HFFc6 (cell line): ENCODE data around the gene MCC. TPM values are rescaled to one million over a fixed set of nuclear protein-coding genes. Genes with fewer than 3 reads are reported as not detected.

Experiments used
- DNase-seq: peaks from one replicate; pipeline ENCODE4 v3.0.0-alpha.2; 2018
- H3K27ac Mint-ChIP-seq: 2 replicates; pipeline ENCODE4 v1.8.0; 2020; ENCODE audit warnings: mild to moderate bottlenecking, mixed read lengths
- H3K27me3 Mint-ChIP-seq: 2 replicates; pipeline ENCODE4 v1.8.0; 2021; ENCODE audit warnings: mild to moderate bottlenecking, moderate library complexity, mixed read lengths; ENCODE audit not compliant: insufficient read depth
- H3K36me3 Mint-ChIP-seq: 2 replicates; pipeline ENCODE4 v1.8.0; 2021; ENCODE audit warnings: low read depth, mixed read lengths
- H3K4me1 Mint-ChIP-seq: 2 replicates; pipeline ENCODE4 v1.8.0; 2020; ENCODE audit warnings: low read depth, mixed read lengths
- H3K4me3 Mint-ChIP-seq: 2 replicates; pipeline ENCODE4 v1.8.0; 2020; ENCODE audit warnings: mild to moderate bottlenecking, moderate library complexity, mixed read lengths
- H3K9me3 Mint-ChIP-seq: 2 replicates; pipeline ENCODE4 v1.8.0; 2020; ENCODE audit warnings: mild to moderate bottlenecking, mixed read lengths
- total RNA-seq, 6 experiments: library from RNA; stranded (reverse); fragmentation: NEBNext Ultra II Directional; extraction: Animal tissue kit (Norgen Biotek cat#: 25700); gene quantifications; 2 replicates in 1 of 6; 3 replicates in 5 of 6; pipeline ENCODE4 v1.2.3, GENCODE V29; 2021
- TF ChIP-seq, protein P1 (sequence below): fragments of 200-600 bp; sonication (generic); IDR thresholded peaks from 2 replicates; pipeline ENCODE4 v1.5.0; 2021; ENCODE audit warnings: antibody characterized with exemption, mild to moderate bottlenecking

The MCC gene
- total RNA-seq, 6 experiments from 2014 or later, result 2.5 to 4.9 (median 3.0) TPM

- H3K27me3 Mint-ChIP-seq, result no peaks in the 10 kb centered on the region; the same call in none of the 2 replicates
Observed at GRCh38 chr5:113216545-113216944, 271.7 kb downstream of the MCC start.

GRCh38 chr5:113215401-113216060 lies 272.7 kb downstream of the MCC start:
- TF ChIP-seq, protein P1, sequence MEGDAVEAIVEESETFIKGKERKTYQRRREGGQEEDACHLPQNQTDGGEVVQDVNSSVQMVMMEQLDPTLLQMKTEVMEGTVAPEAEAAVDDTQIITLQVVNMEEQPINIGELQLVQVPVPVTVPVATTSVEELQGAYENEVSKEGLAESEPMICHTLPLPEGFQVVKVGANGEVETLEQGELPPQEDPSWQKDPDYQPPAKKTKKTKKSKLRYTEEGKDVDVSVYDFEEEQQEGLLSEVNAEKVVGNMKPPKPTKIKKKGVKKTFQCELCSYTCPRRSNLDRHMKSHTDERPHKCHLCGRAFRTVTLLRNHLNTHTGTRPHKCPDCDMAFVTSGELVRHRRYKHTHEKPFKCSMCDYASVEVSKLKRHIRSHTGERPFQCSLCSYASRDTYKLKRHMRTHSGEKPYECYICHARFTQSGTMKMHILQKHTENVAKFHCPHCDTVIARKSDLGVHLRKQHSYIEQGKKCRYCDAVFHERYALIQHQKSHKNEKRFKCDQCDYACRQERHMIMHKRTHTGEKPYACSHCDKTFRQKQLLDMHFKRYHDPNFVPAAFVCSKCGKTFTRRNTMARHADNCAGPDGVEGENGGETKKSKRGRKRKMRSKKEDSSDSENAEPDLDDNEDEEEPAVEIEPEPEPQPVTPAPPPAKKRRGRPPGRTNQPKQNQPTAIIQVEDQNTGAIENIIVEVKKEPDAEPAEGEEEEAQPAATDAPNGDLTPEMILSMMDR, result no peak
- Mint-ChIP-seq H3K27ac (no peak overlapping the region), H3K27me3 (no peaks in the 10 kb centered on the region; the same call in none of the 2 replicates), H3K36me3 (no peaks in the 10 kb centered on the region), H3K9me3 (no peaks in the 10 kb centered on the region), H3K4me3 (no peak overlapping the region), H3K4me1 (no peaks in the 10 kb centered on the region)
- DNase-seq, result no peak

More at GRCh38 chr5:113216545-113216944, 271.7 kb downstream of the MCC start:
- Mint-ChIP-seq H3K36me3 (no peaks in the 10 kb centered on the region), H3K4me1 (0 out of 2 replicates have a peak, but pooled peaks cover 2% of the 10 kb centered on the region), H3K9me3 (no peaks in the 10 kb centered on the region), H3K27ac (no peak overlapping the region), H3K4me3 (no peak overlapping the region)
- no peak for DNase-seq
- TF ChIP-seq, protein P1, result no peak

GRCh38 chr5:113214606-113215323 lies 273.5 kb downstream of the MCC start:
- Mint-ChIP-seq H3K4me1 (no peaks in the 10 kb centered on the region), H3K27me3 (peaks cover 2% of the 10 kb centered on the region), H3K4me3 (no peak overlapping the region), H3K36me3 (no peaks in the 10 kb centered on the region), H3K9me3 (no peaks in the 10 kb centered on the region), H3K27ac (no peak overlapping the region)
- no peak for DNase-seq
- TF ChIP-seq, protein P1, result no peak

DNA sequence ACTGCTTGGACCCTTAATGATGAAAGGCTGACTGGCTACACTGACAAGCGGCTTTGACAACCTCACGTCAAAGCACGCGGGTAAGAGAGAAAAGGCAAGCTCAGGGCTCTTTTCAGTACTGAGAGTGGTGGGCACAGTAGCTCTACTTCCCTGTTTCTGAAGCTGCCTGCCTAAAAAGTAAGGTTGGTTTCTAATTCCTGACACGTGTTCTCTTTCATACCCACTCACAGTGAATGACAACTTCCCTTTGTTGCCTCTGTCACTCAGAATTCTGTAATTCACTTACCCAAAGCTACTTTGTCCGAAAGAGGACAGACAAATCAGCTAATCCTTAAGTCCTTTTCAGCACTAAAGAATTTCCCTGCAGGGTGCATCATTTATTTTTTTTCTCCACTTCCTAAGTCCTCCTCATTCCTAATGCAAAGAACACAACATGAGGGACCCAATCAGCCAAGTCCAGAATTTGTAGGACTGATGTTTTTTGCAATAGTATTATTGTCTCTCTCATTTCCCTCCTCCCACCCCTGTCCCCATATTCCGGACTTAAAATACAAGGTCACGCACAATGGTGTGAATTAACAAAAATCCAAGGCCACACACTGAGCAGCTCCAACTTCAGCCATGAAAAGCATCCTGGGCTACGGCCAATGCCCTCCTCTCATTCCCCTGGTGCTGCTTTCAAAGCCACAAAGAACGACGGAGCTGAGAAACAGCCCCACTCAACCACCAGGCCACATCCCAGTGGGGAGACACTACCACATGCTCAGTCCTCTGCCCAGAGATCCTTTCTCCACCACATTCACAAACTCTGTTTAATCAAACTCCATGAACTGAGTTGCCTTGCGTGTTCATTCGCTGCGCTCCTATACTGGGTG lies 274.5 kb downstream of the MCC start:
- no peak overlapping the region for H3K4me3 Mint-ChIP-seq
- H3K27me3 Mint-ChIP-seq, result peaks cover 2% of the 10 kb centered on the region
- no peak overlapping the region for H3K27ac Mint-ChIP-seq
- no peak for DNase-seq
- TF ChIP-seq, protein P1, result no peak
- H3K4me1 Mint-ChIP-seq, result no peaks in the 10 kb centered on the region
- no peaks in the 10 kb centered on the region for H3K9me3 Mint-ChIP-seq
- no peaks in the 10 kb centered on the region for H3K36me3 Mint-ChIP-seq

DNA sequence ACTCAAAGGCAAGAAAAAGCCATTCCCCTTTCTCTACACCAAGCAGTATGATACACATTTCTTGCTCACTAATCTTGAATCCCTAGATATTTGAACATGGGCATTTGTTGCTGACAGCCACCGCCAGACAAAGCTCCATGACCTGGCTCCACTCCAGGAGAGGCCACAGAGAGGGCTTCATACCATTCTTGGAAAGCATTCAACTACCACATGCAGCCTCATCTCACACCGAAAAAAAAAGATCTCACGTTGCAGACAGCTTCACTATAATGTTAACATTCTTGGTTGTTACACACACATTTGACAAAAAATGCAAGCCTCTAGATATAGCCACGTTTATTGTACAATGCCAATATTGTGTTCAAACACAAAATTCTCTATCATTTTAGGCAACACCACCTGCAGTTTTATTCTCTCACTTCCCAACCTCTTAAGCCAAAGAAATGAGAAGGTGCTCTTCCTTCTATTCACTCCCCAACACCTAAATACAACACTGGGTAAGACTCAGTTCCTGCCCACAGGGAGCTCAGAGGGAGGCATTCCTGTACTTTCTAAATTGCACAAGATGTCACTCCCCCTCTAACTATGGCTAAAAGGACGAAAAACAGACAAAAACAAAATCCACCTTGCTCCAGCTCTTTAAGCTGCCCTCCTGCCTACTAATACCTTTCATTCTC lies 275.9 kb downstream of the MCC start:
- peak; percentile 19 for DNase-seq
- Mint-ChIP-seq H3K36me3 (no peaks in the 10 kb centered on the region), H3K27ac (no peak overlapping the region), H3K9me3 (no peaks in the 10 kb centered on the region), H3K4me1 (no peaks in the 10 kb centered on the region), H3K4me3 (no peak overlapping the region), H3K27me3 (peaks cover 2% of the 10 kb centered on the region)
- TF ChIP-seq, protein P1, result no peak
